B cell (primary cell): ENCODE data around the gene ARHGEF39. TPM values are rescaled to one million over a fixed set of nuclear protein-coding genes. Genes with fewer than 3 reads are reported as not detected.

Source experiments
- ATAC-seq: fragments of 200-7000 bp; cut with Tn5 transposase; one replicate; pipeline ENCODE4 v1.10.0; 2021; ENCODE audit warnings: low read depth, mild to moderate bottlenecking, moderate number of reproducible peaks, moderate library complexity
- CTCF ChIA-PET: fragments of 350-600 bp; sonication (Branson Sonifier 250); formaldehyde crosslinking; loops from one replicate; lab custom pipeline; 2021; ENCODE audit warnings: antibody characterized with exemption, inconsistent platforms; lab: Charles Lee
- POLR2A ChIA-PET: fragments of 350-600 bp; sonication (Branson Sonifier 250); formaldehyde crosslinking; loops from one replicate; lab custom pipeline; 2021; ENCODE audit warnings: antibody characterized with exemption; lab: Charles Lee
- DNase-seq: peaks from one replicate; pipeline ENCODE4 v3.0.0; 2013
- H2AFZ ChIP-seq: 2 replicates; pipeline ENCODE4 v1.6.1; 2012; ENCODE audit warnings: mild to moderate bottlenecking, low read depth, low read length; ENCODE audit not compliant: insufficient read depth, poor library complexity, severe bottlenecking
- H3K27ac ChIP-seq, 2 donors: 1 replicate in 1 of 2; 2 replicates in 1 of 2; pipeline ENCODE4 v1.5.1; 2012 to 2013; ENCODE audit warnings: low read length in 2 of 2, mild to moderate bottlenecking in 2 of 2, moderate library complexity in 1 of 2
- H3K27me3 ChIP-seq, 4 experiments: fragments of 200-600 bp in 1 of 4; sonication (generic) in 1 of 4; replicated peaks in 1 of 4; 1 replicate in 2 of 4; 2 replicates in 2 of 4; pipeline versions ENCODE4 v1.6.1 to v1.7.0; 2013 to 2016; ENCODE audit warnings: low read length in 3 of 4, mild to moderate bottlenecking in 2 of 4, mixed read lengths in 1 of 4, moderate library complexity in 1 of 4; ENCODE audit not compliant: insufficient read depth in 4 of 4, control insufficient read depth in 3 of 4; ENCODE audit errors: control extremely low read depth in 1 of 4
- H3K36me3 ChIP-seq, 2 experiments: replicated peaks in 1 of 2; 1 replicate in 1 of 2; 2 replicates in 1 of 2; pipeline versions ENCODE4 v1.6.1 to v1.7.1; 2013; ENCODE audit warnings: low read length in 1 of 2; ENCODE audit not compliant: insufficient read depth in 2 of 2, control insufficient read depth in 1 of 2; ENCODE audit errors: control extremely low read depth in 1 of 2, extremely low read depth in 1 of 2
- H3K4me1 ChIP-seq, 2 donors: fragments of 200-600 bp in 1 of 2; sonication (generic) in 1 of 2; 1 replicate in 1 of 2; 2 replicates in 1 of 2; pipeline versions ENCODE4 v1.5.1 to v1.6.1; 2013 to 2017; ENCODE audit warnings: low read length in 2 of 2; ENCODE audit not compliant: control insufficient read depth in 2 of 2, insufficient read depth in 2 of 2
- H3K4me2 ChIP-seq: replicated peaks from 2 replicates; pipeline ENCODE3; 2012; ENCODE audit warnings: mild to moderate bottlenecking, low read depth, low read length; ENCODE audit not compliant: poor library complexity, severe bottlenecking
- H3K4me3 ChIP-seq, 5 experiments: fragments of 200-600 bp in 1 of 5; sonication (generic) in 1 of 5; 1 replicate in 3 of 5; 2 replicates in 2 of 5; pipeline versions ENCODE4 v1.5.1 to v1.7.0; 2011 to 2016; ENCODE audit warnings: low read length in 4 of 5, mild to moderate bottlenecking in 4 of 5, low read depth in 2 of 5, control low read depth in 1 of 5, moderate library complexity in 1 of 5; ENCODE audit not compliant: insufficient read depth in 1 of 5; ENCODE audit errors: control extremely low read depth in 1 of 5, extremely low read depth in 1 of 5
- H3K79me2 ChIP-seq: fragments of 200-600 bp; sonication (generic); one replicate; pipeline ENCODE4 v1.6.0; 2016; ENCODE audit warnings: low read length; ENCODE audit not compliant: control insufficient read depth, insufficient read depth
- H3K9ac ChIP-seq: fragments of 200-600 bp; sonication (generic); 2 replicates; pipeline ENCODE4 v1.6.1; 2017; ENCODE audit warnings: mild to moderate bottlenecking, low read length, moderate library complexity
- H3K9me3 ChIP-seq, 3 donors: one replicate each; pipeline versions ENCODE4 v1.6.1 to v1.7.1; 2013; ENCODE audit warnings: low read length in 2 of 3; ENCODE audit not compliant: control insufficient read depth in 2 of 3, insufficient read depth in 1 of 3; ENCODE audit errors: control extremely low read depth in 1 of 3
- H4K20me1 ChIP-seq: 2 replicates; pipeline ENCODE4 v1.6.0; 2012; ENCODE audit warnings: mild to moderate bottlenecking, low read length; ENCODE audit not compliant: insufficient read depth, control insufficient read depth, poor library complexity, severe bottlenecking
- H3K27ac Mint-ChIP-seq: one replicate; pipeline ENCODE4 v1.8.0; 2021; ENCODE audit warnings: mixed read lengths
- H3K27me3 Mint-ChIP-seq: one replicate; pipeline ENCODE4 v1.8.0; 2021; ENCODE audit warnings: mixed read lengths
- H3K4me1 Mint-ChIP-seq: one replicate; pipeline ENCODE4 v1.8.0; 2021; ENCODE audit warnings: mixed read lengths
- H3K4me3 Mint-ChIP-seq: one replicate; pipeline ENCODE4 v1.8.0; 2021; ENCODE audit warnings: mixed read lengths
- H3K9me3 Mint-ChIP-seq: one replicate; pipeline ENCODE4 v1.8.0; 2022; ENCODE audit warnings: mixed read lengths; ENCODE audit not compliant: insufficient read depth
- CTCF ChIP-seq: fragments of 200-600 bp; IDR thresholded peaks from one replicate; pipeline ENCODE4 v1.8.0; 2022; ENCODE audit warnings: antibody characterized with exemption, mild to moderate bottlenecking
- EZH2 ChIP-seq: IDR thresholded peaks from 2 replicates; pipeline ENCODE4 v1.6.1; 2012; ENCODE audit warnings: borderline replicate concordance, low read depth, mild to moderate bottlenecking, moderate library complexity, low read length; ENCODE audit not compliant: insufficient read depth, poor library complexity, severe bottlenecking
- WGBS: methylation state at CpG from one replicate; pipeline ENCODE4 v1.1.5; 2013; ENCODE audit warnings: missing lambda C conversion rate; ENCODE audit not compliant: insufficient coverage; 5-methylcytosine and 5-hydroxymethylcytosine counted together
- intact Hi-C: fragments of 100-400 bp; cut with micrococcal nuclease; formaldehyde crosslinking; loops from one replicate; pipeline ENCODE4 v1.10.0; 2022
- polyA plus RNA-seq: library from polyadenylated mRNA; depleted of rRNA; stranded (reverse); fragments of >200 nt; gene quantifications from 2 replicates; pipeline ENCODE4 v1.2.3, GENCODE V29; 2012
- total RNA-seq, 2 donors: library from RNA; stranded (reverse); fragments of 120-200 nt in 1 of 2; gene quantifications; 1 replicate in 1 of 2; 2 replicates in 1 of 2; pipeline versions ENCODE4 v1.2.3 to v1.2.4, GENCODE V29; 2013 to 2022

ARHGEF39 gene
- total and polyA plus RNA-seq, 2 donors (not counting 1 experiment from before 2014, with no cell fraction given), result 0.40 to 0.62 TPM

GRCh38 chr9:35669331-35670145 lies 4.5 kb upstream of the ARHGEF39 start:
- Histone ChIP-seq H3K4me3 (no peak overlapping the region), H2AFZ (no peak overlapping the region), H3K9me3 (no peaks in the 10 kb centered on the region), H3K27me3 (no peaks in the 10 kb centered on the region), H3K36me3 (no peaks in the 10 kb centered on the region), H3K4me1 (peaks cover 18 to 23% of the 10 kb centered on the region in 2 donors), H3K4me2 (no peak overlapping the region), H3K9ac (no peak overlapping the region), H3K27ac (no peak overlapping the region), H3K79me2 (no peaks in the 10 kb centered on the region), H4K20me1 (no peaks in the 10 kb centered on the region)
- peaks cover 3% of the 10 kb centered on the region for H3K27me3 Mint-ChIP-seq
- ChIA-PET CTCF (interaction anchor here (0.6 to 1.4 kb wide), 8 partner anchors 9 to 172 kb away, joined by 3 to 7 read pairs (median 4); partner anchors contain the start of genes CCDC107 and RMRP), POLR2A (interaction anchor here (1.0 kb wide), 1 partner anchor 11 kb away, joined by 3 read pairs; no protein-coding TSS in a partner anchor)
- ATAC-seq (no peak), DNase-seq (no peak)
- no peak overlapping the region for H3K27ac Mint-ChIP-seq
- intact Hi-C loops, result no loop called here
- WGBS, result 86% methylated on average over 4 of the region's 6 CpGs
- peaks cover 25% of the 10 kb centered on the region for H3K4me1 Mint-ChIP-seq
- TF ChIP-seq EZH2 (no peak), CTCF (no peak)
- H3K4me3 Mint-ChIP-seq, result no peak overlapping the region
- H3K9me3 Mint-ChIP-seq, result no peaks in the 10 kb centered on the region

- Mint-ChIP-seq H3K27me3 (no peaks in the 10 kb centered on the region), H3K4me1 (peaks cover 31% of the 10 kb centered on the region), H3K27ac (no peak overlapping the region), H3K9me3 (no peaks in the 10 kb centered on the region), H3K4me3 (no peak overlapping the region)
- peaks cover 18 to 26% of the 10 kb centered on the region in 2 donors for H3K4me1 ChIP-seq
- H3K27me3 ChIP-seq, result no peaks in the 10 kb centered on the region
- H3K79me2 ChIP-seq, result no peaks in the 10 kb centered on the region
- H3K27ac ChIP-seq, result no peak overlapping the region
- TF ChIP-seq EZH2 (no peak), CTCF (no peak)
- ChIA-PET CTCF (interaction anchor here (1.1 to 15.0 kb wide), 2 partner anchors 21 to 30 kb away, joined by 3 to 140 read pairs; no protein-coding TSS in a partner anchor), POLR2A (interaction anchor here (0.9 kb wide), 1 partner anchor 10 kb away, joined by 3 read pairs; the partner anchor contains the start of genes CCDC107 and RMRP)
- H3K4me2 ChIP-seq, result no peak overlapping the region
- no peaks in the 10 kb centered on the region for H4K20me1 ChIP-seq
- H2AFZ ChIP-seq, result no peak overlapping the region
- WGBS, result 100% methylated on average over 3 of the region's 3 CpGs
- DNase-seq, result no peak
- H3K9me3 ChIP-seq, result no peaks in the 10 kb centered on the region
- H3K4me3 ChIP-seq, result no peak overlapping the region
- intact Hi-C loops, result no loop called here
- H3K36me3 ChIP-seq, result no peaks in the 10 kb centered on the region
- no peak for ATAC-seq
- H3K9ac ChIP-seq, result no peak overlapping the region
Measured at GRCh38 chr9:35667939-35668338, 2.9 kb upstream of the ARHGEF39 start.
